Upper lobe of right lung (tissue), 1 donor: ENCODE results near the gene SOX2. TPM values are rescaled to one million over a fixed set of nuclear protein-coding genes. Genes with fewer than 3 reads are reported as not detected.

Experiments used
- ATAC-seq: fragments of 200-7000 bp; cut with Tn5 transposase; one replicate; pipeline ENCODE4 v1.9.1; 2020; ENCODE audit warnings: mild to moderate bottlenecking, moderate library complexity
- DNase-seq: peaks from one replicate; pipeline ENCODE4 v3.0.0-alpha.2; 2020
- H3K27ac ChIP-seq: fragments of 200-600 bp; one replicate; pipeline ENCODE4 v1.8.0; 2022
- H3K27me3 ChIP-seq: fragments of 200-600 bp; one replicate; pipeline ENCODE4 v1.8.0; 2022; ENCODE audit warnings: mild to moderate bottlenecking
- H3K36me3 ChIP-seq: fragments of 200-600 bp; one replicate; pipeline ENCODE4 v1.8.0; 2022
- H3K4me1 ChIP-seq: fragments of 200-600 bp; one replicate; pipeline ENCODE4 v1.8.0; 2022
- H3K4me3 ChIP-seq: fragments of 200-600 bp; one replicate; pipeline ENCODE4 v1.8.0; 2022; ENCODE audit warnings: mild to moderate bottlenecking
- H3K9me3 ChIP-seq: fragments of 200-600 bp; one replicate; pipeline ENCODE4 v1.8.0; 2022
- CTCF ChIP-seq: fragments of 200-600 bp; IDR thresholded peaks from one replicate; pipeline ENCODE4 v1.8.0; 2022; ENCODE audit warnings: antibody characterized with exemption
- intact Hi-C: fragments of 100-400 bp; cut with DNase I; formaldehyde crosslinking; loops from one replicate; pipeline ENCODE4 v1.11.0; 2022
- total RNA-seq: library from RNA; stranded (reverse); fragmentation: NEBNext Ultra II Directional; extraction: Animal tissue kit (Norgen Biotek cat#: 25700); gene quantifications from one replicate; pipeline ENCODE4 v1.2.1, GENCODE V29; 2021
- donor health status: DM: no; HTN: yes; CAD: no; lungs with severe emphysema.

Gene SOX2
- total RNA-seq, 1 donor from 2014 or later = 0.20 TPM

- peak; percentile 83 for ATAC-seq
- peak; percentile 87 for TF ChIP-seq CTCF
- Histone ChIP-seq H3K36me3 (no peaks in the 10 kb centered on the region), H3K9me3 (no peaks in the 10 kb centered on the region), H3K27ac (no peak overlapping the region), H3K4me1 (peaks cover 15% of the 10 kb centered on the region), H3K4me3 (no peak overlapping the region), H3K27me3 (peaks cover 95% of the 10 kb centered on the region)
- intact Hi-C loops = loop anchor here (10.0 kb wide), 1 partner anchor 984 kb away; no protein-coding TSS in a partner anchor
- no peak for DNase-seq
Observed at GRCh38 chr3:181700168-181701087, 11.3 kb upstream of the SOX2 start.

- DNase-seq = no peak
- Histone ChIP-seq H3K4me1 (peaks cover 9% of the 10 kb centered on the region), H3K9me3 (no peaks in the 10 kb centered on the region), H3K27ac (no peak overlapping the region), H3K27me3 (peaks cover 95% of the 10 kb centered on the region), H3K4me3 (no peak overlapping the region), H3K36me3 (no peaks in the 10 kb centered on the region)
- TF ChIP-seq CTCF = no peak
- ATAC-seq = no peak
- intact Hi-C loops = loop anchor here (10.0 kb wide), 1 partner anchor 984 kb away; no protein-coding TSS in a partner anchor
Observed at GRCh38 chr3:181701096-181701495, 10.6 kb upstream of the SOX2 start.

GRCh38 chr3:181703601-181704420 lies 7.9 kb upstream of the SOX2 start:
- H3K27me3 ChIP-seq = peaks cover 96% of the 10 kb centered on the region
- ATAC-seq (no peak), DNase-seq (no peak)
- H3K4me3 ChIP-seq = no peak overlapping the region
- H3K27ac ChIP-seq = no peak overlapping the region
- H3K4me1 ChIP-seq = peaks cover 6% of the 10 kb centered on the region
- intact Hi-C loops = loop anchor here (10.0 kb wide), 1 partner anchor 981 kb away; no protein-coding TSS in a partner anchor
- no peak for TF ChIP-seq CTCF
- no peaks in the 10 kb centered on the region for H3K9me3 ChIP-seq
- H3K36me3 ChIP-seq = no peaks in the 10 kb centered on the region

GRCh38 chr3:181704421-181705085 lies 7.2 kb upstream of the SOX2 start:
- no peak for TF ChIP-seq CTCF

GRCh38 chr3:181705086-181705480 lies 6.6 kb upstream of the SOX2 start:
- no peak for DNase-seq
- H3K4me1 ChIP-seq = peaks cover 6% of the 10 kb centered on the region
- TF ChIP-seq CTCF = no peak
- no peaks in the 10 kb centered on the region for H3K36me3 ChIP-seq
- no peak overlapping the region for H3K27ac ChIP-seq
- H3K27me3 ChIP-seq = peaks cover 94% of the 10 kb centered on the region
- no peak overlapping the region for H3K4me3 ChIP-seq
- intact Hi-C loops = loop anchor here (10.0 kb wide), 1 partner anchor 980 kb away; no protein-coding TSS in a partner anchor
- no peaks in the 10 kb centered on the region for H3K9me3 ChIP-seq
- no peak for ATAC-seq

More at GRCh38 chr3:181704421-181705085, 7.2 kb upstream of the SOX2 start:
- no peak for ATAC-seq
- intact Hi-C loops = loop anchor here (10.0 kb wide), 1 partner anchor 980 kb away; no protein-coding TSS in a partner anchor
- H3K36me3 ChIP-seq = no peaks in the 10 kb centered on the region
- no peak overlapping the region for H3K27ac ChIP-seq
- H3K4me1 ChIP-seq = peaks cover 6% of the 10 kb centered on the region
- H3K4me3 ChIP-seq = no peak overlapping the region
- no peak for DNase-seq
- peaks cover 94% of the 10 kb centered on the region for H3K27me3 ChIP-seq
- no peaks in the 10 kb centered on the region for H3K9me3 ChIP-seq
